Hindlimb muscle (tissue), 1 donor: ENCODE data around the gene RARB. TPM values are rescaled to one million over a fixed set of nuclear protein-coding genes. Genes with fewer than 3 reads are reported as not detected.

Experiments used
- DNase-seq: peaks from one replicate; pipeline ENCODE4 v3.0.0-alpha.2; 2013
- polyA plus RNA-seq: library from polyadenylated mRNA; unstranded; fragments of 120-200 nt; gene quantifications from one replicate; pipeline ENCODE4 v1.2.1, GENCODE V29; 2013; ENCODE audit not compliant: insufficient read length

The RARB gene
- polyA plus RNA-seq, 1 donor, result 11.2 TPM

DNA sequence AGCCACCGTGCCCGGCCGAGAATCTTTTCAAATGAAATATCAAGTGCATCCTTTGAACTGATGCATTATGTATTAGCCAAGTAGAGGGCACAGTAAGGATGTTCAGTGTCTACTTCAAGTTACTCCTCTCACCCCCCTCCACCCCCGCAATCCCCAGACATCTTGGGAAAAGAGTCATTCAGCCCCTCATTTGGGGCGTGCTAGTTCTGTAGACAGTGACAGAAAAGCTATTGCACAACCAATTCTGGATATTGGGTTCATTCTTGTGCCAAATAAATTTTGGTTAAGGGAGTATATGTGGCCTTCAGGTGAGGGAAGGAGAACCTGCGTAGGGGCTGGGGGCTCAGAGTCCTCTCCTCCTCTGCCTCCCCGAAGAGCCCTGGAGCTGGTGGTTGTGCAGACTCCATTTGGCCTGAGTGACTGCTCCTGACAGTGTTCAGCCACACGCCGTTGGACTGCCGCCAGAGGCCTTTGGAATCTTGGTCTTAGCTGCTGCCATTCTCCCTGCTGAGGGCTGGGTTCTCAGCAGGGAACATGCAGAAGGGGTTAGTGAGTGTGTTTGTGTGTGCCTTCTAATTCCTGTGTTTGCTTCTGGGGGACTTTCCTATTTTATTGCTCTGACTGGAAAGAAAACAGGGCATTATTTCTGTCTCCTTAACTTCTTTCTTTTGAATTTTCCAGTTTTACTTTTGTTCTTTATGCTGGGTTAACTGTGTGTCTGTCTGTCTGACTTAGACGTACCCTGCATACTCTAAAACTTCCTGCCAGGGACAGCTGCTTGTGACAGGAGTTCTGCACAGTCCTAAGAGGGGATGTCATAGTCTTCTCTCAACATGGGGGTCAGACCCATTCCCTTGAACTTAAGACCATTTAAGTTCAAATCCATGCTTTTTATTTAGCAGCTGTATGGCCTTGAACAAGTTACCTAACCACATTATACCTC lies 21.0 kb downstream of the RARB start:
- DNase-seq, result peak; percentile 73

DNA sequence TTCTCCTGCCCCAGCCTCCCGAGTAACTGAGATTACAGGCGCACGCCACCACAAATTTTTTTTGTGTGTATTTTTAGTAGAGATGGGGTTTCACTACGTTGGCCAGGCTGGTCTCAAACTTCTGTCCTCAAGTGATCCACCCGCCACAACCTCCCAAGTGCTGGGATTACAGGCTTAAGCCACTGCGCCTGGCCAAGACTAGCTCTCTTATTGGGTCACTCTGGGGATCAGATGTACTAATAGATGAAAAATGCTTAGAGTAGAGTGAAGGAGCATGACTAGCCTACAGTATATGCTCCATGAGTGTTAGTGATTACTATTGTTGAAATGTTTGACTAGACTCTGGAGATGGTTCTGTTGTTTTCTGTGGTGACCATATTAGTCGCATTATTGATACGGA lies 21.8 kb downstream of the RARB start:
- no peak for DNase-seq

DNA sequence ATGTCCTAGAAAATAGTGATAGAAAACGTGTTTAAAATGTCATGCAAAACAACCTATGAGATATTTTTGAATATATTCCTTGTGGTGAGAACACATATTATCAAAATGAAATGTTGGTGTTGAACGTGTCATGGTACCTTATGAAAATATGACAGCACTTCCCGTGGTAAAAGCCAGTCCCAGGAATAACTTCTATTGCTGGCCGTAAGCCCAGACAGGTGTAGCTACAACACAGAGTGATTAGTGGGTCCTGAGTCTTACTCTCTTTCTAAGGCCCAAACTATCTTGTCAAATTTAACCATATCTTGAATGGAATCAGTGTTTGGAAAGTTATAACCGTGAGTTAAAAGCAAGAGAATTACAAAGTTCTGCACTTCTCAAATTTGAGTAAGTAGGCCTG lies 24.1 kb downstream of the RARB start:
- no peak for DNase-seq

DNA sequence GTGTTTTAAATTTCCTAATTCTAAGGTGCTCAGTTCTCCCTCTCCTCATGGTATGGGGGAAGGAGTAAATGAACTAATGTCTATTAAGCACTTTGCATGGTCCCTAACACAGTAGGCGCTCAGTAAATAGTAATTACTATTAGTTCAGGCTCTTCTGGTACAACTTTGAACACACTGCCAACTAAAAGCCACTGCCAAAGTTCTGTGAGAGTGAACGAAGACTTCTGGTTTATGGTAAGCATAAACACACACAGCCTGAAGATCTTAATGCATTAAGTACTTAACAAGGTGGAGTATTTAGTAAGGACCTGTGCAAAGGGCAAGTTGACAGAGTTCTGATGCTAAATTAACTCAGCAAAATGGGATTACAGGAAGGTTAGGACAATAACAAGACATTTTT lies 24.7 kb downstream of the RARB start:
- no peak for DNase-seq

DNA sequence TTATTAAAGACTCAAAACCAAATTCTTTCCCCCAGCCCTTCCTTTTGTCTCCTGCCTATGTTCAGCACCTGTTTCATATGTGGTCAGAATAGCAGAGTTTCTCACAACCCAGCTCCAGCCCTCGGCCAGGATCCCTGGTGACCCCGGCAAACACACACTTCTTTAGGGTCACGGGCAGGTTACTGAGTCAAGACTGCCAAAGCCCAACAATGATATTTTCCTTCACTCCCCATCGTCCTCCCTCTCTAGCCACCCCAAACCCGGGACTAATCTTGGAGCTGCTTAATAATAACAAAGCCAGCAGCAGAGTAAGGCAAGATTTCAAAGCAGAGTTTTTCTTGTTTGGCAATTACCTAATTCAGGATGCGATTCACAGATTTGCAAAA lies 25.5 kb downstream of the RARB start:
- DNase-seq, result peak; percentile 63

DNA sequence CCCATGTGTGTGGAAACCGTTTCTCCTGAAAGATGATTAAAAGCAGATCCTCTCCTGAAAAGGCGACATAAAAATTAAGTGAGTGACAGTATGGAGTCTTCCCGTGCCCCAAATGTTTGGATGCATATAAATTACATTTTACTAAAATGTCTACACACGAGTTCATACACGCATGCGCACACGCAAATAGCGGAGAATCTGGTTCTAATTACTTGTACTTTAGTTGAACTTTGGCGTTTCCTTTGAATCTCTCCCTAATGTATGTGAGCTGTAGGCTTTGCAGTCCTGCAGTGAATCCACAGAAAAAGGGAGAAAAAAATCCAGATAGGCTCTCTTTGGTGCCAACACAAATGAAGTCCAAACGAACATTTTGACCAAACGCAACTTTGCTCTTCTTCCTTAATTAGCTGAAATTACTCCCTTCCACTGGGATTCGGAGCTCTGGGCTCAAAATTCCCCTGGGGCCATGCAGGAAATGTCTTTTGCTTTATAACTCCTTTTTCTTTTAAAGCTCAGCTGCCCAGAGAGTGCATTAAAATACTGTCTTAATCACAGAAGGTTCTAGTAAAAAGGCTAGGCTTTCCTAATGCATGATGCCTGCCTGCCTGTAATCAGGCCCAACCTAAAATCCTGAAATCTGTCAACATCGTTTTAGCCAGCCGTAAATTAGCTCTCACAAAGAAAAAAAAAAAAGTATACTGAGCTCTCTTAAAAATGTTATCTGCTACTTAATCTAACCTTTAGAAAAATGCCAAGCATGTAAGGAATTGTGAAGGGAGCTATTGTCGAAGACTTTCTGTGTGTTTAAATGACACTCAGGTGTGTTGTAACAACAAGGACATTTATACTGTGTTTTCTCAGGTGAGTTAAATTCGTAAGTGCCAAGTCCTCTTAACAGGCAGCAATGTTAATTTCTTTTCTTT lies 26.2 kb downstream of the RARB start:
- DNase-seq, result peak; percentile 86

DNA sequence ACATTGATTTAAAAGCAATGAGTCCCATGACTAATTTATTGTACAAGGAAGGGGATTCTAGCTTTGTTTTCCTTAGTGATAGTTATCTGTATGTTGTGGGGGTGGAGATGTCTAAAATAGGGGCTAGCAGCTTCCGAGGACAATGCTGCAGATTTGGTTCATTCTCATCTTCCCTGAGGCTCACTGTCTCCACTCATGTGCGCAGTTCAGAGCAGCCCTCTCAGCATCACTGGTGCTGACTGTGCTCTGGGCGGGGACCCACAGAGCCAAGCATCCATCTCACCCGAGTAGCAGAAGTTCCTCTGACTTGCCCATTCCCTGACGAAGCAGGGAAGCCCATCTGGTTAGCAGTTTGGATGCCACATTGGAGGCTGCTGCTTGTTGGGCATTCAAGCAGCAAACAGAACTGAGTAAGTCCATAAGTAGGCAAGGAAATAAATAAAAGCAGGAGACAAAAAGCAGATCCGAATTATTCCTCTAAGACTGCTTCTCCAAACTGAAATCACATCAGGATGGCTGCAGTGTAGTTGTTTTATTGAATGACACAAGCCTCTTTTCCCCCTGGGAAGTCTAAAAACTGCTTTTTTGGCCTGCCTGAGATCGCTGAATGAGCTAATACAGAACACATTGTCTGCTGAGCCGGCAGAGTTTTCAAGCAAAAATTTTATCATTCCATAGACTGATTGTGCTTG lies 27.5 kb downstream of the RARB start:
- peak; percentile 79 for DNase-seq

DNA sequence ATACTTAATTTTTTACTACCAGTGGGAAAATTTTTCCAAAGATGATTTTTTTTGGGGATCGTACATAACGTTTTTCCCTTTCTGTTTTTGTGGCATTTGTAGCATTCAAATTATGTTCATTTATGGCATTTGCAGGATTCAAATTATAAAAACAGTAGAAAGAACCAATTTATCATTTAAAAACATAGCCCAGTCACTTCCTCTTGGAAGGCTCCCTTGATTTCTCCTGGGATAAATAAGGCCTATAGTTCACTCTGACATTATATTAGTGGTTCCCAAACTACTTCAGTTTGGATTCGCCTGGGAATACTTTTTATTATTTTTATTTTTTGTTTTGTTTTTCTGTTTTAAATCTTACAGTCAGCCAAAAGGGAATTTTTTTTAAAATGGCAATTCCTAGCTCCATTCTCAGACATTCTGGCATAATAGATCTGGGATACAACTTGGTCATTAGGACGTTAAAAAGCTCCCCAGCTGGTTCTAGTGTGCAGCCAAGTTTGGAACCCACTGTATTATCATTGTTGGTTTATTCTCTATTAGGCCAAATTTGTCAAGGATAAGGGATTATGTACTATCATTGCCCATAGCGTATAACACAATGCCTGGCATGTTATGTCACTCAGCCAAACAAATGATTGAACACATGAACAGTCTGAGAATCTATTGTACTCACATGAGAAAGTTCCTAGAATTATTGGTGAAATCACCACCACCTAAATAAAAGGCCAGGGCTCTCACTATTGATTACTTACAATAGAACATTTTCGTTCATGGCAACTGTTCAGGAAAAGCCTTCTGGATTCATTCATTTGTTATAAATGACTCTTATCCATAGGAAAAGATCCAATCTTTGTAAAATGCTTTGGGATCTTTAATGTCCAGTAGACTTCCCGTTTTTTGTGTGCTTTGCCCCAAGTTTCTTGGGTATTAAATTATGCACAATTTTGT lies 28.9 kb downstream of the RARB start:
- DNase-seq, result no peak

DNA sequence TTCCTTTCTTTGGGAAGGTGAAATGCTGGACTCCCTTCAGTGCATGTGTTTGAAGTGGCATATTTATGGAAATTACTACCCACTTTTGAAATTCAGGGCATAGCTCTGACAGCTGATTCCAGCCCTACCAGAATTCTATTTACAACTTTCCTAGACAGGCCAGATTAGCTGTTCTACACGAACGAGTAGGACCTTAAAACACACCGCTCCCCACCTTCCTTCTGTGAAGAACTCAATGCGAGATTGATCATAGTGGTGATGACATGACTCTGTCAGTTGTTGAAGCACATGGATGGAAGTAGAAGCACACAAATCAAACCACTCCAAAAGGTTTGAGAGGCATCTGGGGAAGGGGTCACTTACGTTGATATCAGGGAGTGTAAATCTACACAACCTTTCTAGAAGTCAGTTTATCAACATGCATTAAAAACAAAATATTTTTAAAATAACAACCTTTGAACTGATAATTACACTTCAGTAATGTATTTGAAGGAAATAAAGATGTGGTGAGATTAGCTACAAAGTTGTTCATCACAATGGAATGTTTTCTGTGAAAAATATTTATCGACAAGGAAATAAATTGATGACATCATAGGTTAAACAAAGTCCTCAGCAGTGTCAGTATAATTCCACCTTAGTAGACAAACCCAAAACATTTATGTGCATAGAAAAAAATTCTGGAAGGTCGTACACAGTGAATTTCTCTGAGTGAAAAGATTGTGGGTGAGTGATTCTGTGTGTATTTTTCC lies 29.8 kb downstream of the RARB start:
- no peak for DNase-seq

DNA sequence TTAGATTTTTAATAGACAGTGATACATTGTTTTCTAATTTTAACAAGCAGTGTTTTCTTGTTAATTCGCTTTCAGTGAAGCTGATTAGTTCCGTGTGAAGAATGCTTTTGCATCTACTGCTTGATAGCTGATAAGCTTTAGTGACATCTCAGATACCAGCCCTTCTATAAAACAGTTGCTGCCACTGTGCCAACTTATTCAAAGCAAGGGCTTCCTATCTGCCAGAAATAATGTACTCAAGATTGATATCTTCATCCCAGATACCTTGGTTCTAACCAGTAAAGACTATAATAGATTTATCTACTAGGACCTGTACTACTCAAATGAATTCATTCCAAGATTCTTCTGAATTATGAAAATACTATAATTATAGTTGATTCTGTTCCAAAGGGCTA lies 30.4 kb downstream of the RARB start:
- no peak for DNase-seq

DNA sequence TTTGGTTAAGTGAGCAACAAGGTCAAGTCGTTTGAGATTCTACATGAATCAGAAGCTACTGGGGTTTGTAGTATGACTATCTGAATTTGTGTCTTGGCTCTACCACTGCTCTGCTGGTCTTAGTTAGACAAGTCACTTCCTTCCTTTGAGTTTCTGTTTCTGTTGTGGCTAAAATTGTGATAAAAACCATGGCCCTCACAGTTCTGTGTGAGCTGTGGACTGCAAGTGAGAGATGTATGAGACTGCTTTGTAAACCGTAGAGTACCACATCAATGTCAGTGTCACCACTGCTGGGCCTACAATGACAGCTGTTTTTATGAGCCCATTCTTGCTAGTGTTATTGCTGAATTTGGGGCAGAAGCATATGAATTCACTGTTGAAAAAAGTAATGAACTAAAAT lies 32.7 kb downstream of the RARB start:
- DNase-seq, result no peak

DNA sequence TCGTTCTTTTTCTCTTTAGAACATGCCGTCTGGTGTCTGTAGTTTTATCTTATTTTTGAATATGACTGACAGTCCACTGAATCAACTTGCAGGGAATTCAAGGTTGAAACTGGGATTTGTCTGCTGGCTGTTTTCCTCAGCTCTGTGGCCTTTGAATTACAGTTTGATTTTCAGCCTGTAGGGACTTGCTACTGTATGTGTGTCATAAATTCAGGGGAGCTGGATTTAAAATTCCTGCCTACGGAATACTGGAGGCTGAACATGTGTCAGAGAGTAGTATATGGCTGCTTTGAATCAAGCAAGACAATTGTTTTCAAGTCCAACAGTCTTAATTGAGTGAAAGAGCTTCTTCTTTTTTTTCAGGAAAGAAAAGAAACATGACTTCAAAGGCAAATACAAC lies 33.9 kb downstream of the RARB start:
- DNase-seq, result no peak

DNA sequence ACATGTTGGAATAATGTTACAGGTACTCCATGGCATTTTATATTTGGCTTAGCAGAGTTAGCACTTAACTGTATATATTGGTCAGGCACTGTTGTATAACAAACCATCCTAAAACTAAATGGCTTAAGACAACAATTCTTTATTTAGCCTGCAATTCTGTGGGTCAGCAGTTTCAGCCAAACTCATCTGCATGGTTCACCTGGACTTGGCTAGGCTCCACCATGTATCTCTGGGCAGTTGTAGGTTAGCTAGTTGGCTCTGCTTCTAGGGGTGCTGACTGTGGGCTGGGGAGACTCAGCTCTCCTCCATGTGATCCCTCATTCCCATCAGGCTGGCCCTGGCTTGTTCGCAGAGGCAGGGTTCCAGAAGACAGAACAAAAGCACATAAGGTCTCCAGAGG lies 34.4 kb downstream of the RARB start:
- DNase-seq, result no peak

DNA sequence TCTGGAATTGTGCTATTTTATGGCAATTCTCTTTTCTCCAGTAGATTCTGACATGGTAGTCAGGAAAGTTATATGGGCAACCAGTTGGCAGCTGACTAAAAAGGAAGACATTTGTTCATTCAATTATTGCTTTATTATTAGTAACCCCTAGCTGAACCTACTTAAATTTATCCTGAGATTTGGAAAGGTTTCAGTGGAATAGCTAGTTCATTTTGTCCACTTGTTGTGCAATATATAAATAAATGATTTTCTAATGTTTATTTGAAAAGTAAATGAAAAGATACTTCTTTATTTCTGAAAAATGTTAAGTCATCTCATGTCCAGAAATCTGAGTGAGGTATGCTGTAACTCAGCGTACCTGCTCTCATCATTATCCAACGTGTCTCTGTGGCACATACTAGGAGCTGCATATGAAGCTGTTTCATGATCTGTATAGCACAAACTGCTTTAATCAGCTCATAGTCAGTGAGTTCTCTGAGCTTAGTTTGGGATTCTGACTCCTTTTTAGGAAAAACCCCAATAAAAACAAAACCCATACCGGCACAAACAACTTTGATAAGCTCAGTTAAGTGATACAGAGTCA lies 35.9 kb downstream of the RARB start:
- no peak for DNase-seq

DNA sequence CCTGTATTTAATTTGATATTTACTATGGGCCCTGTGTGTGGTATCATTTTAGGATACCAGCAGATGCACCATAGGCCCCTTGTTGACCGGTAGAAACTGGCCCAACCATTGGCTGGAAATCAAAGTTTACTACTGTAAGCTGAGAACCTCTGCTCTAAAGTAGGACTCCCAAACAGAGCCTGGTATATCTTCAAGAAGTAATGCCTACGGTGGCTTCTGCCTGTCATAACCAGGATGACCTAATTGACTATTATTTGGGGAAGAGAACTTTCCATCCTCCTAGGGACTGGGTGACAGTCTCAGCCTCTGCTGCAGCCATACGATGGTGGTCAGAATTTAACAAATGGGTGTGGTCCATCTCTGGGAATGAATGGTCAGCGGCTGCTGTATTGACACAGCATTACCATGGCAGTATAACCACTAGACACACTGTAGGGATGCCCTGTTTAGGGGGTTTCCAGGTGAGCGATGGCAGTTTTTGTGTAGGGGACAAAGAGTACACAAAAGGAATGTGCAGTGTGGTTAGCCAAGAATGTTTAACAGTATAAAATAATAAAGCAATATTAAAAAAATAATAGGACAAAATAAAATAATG lies 37.3 kb downstream of the RARB start:
- no peak for DNase-seq

DNA sequence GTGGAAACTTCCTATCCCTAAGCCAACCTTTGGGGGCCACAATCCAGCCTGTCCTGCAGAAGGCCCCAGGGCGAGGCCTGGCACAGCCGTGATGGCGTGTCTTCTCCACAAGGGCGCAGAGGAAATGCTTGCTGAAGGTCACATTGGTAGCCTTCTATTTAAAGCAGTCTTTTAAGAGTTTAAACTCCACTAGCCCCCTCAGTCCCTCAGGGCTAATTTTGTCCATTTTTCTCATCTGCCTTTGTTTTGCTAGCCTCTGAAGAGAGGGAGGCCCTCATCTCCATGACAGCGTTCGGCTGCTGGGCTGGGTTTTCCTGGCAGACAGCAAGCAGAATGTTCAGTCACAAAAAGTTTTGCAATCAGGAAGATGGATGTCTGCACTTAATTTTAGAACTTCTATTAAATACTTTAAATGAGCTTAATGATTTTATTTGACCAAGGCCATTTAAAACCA lies 40.8 kb downstream of the RARB start:
- peak; percentile 77 for DNase-seq

DNA sequence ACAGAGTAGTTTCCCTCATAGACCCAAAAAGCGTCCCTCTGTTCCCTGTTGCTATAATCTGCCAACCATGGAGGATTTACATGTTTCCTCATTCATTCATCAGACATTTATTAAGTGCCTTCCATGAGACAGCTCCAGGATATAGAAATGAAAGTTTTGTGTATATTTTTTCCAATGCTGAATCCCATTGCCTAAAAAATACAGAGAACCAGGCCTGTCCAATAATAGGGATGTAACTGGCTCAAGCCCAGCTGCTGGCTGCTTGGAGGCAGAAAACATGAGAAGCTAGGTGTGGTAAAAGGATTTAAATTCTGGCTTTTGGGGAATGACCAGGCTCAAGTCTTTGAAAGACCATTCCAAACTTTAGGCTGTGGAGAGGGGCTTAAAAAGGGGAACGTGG lies 41.5 kb downstream of the RARB start:
- peak; percentile 79 for DNase-seq

DNA sequence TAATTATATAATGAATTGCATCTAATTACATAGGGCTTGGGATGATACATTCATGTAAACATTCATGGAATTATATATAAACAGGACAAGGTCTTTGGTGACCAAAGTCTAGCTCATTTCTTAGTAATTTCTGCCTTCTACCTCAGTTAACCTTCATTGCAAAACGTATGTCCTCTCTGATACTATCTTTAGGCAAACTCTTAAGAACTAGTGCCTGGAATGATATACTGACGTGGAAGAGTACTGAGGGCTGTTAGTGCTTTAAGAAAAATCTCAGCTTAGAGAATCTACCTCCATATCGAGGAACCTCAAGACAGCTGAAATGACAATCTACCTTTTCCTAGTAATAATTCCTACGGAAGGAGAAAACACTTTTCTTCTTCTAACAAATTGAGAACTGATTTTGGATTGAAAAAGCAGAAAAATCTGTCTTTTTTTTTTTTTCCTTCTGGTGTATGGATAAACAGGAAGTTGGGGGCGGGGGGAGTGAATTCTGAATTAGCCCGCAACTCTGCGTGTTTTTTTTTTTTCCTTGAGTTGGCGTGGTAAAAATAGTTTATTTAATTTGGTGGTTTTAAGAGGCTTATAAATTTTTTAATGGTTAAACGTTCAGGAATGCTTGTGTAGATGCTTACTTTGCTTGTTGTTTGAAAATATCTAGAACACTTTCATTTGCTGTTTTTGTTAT lies 43.2 kb downstream of the RARB start:
- no peak for DNase-seq

DNA sequence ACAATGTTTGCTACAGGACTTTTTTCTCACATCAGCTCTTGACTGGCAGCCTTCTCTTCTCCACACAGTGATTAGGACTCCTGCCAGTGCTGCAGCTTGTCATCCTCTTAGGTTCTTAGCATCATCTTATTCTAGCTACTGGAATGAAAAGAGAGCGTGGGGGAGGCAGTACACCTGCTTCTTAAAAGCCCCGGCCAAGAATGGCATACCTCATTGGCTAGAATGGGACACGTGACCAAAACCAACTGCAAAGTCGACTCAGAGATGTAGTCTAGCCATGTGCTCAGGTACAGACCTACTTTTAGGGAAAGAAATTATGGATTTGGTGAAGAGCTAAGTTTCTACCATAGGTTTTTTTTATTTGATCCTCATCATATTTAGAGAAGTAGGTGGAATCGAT lies 44.1 kb downstream of the RARB start:
- DNase-seq, result no peak
